ENCODE data around the gene KHDRBS2. TPM values are rescaled to one million over a fixed set of nuclear protein-coding genes. Genes with fewer than 3 reads are reported as not detected.

Gene KHDRBS2
- not detected in 2 replicates for total RNA-seq

- DNase-seq (ENCODE audit: low read depth) = no peak
- H3K4me3 ChIP-seq (ENCODE audit: low read depth, low read length) = no peak within 1 kb of the TSS
- TF ChIP-seq, protein P1, sequence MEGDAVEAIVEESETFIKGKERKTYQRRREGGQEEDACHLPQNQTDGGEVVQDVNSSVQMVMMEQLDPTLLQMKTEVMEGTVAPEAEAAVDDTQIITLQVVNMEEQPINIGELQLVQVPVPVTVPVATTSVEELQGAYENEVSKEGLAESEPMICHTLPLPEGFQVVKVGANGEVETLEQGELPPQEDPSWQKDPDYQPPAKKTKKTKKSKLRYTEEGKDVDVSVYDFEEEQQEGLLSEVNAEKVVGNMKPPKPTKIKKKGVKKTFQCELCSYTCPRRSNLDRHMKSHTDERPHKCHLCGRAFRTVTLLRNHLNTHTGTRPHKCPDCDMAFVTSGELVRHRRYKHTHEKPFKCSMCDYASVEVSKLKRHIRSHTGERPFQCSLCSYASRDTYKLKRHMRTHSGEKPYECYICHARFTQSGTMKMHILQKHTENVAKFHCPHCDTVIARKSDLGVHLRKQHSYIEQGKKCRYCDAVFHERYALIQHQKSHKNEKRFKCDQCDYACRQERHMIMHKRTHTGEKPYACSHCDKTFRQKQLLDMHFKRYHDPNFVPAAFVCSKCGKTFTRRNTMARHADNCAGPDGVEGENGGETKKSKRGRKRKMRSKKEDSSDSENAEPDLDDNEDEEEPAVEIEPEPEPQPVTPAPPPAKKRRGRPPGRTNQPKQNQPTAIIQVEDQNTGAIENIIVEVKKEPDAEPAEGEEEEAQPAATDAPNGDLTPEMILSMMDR (IDR thresholded peaks at IDR 0.05; ENCODE audit: insufficient read depth, low read depth, low read length) = no peak
Measured at GRCh38 chr6:62285612-62286469, at the start of gene KHDRBS2. KHDRBS2 (minus strand) TSS chr6:62286225.

- H3K4me3 ChIP-seq (ENCODE audit: low read depth, low read length) = no peak overlapping the region
- no peak for DNase-seq (ENCODE audit: low read depth)
- TF ChIP-seq, protein P1 (IDR thresholded peaks at IDR 0.05; ENCODE audit: insufficient read depth, low read depth, low read length) = no peak
Measured at GRCh38 chr6:62328607-62329006, 42.6 kb upstream of the KHDRBS2 start.

DNA sequence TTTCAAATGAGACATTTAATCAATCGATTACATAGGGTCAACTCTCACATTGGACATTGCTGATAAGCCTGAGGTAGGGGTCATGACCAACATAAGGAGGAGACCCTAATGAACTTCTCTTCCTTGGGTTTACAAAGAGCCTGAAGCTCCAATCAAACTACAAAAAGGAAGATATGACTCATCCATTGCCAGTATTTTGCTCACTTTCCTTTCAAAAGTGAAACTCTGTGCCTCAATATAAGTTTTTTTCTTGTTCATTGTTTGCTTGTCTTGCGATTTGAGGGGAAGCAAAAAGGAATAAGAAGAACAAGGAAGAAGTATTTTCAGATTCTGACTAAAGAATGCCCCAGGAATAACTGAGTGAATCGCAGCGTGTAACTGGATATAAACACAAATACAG lies 38.8 kb upstream of the KHDRBS2 start:
- no peak overlapping the region for H3K4me3 ChIP-seq (ENCODE audit: low read depth, low read length)
- DNase-seq (ENCODE audit: low read depth) = no peak
- TF ChIP-seq, protein P1 (IDR thresholded peaks at IDR 0.05; ENCODE audit: insufficient read depth, low read depth, low read length) = no peak

GRCh38 chr6:62323818-62324431 lies 37.9 kb upstream of the KHDRBS2 start:
- TF ChIP-seq, protein P1 (IDR thresholded peaks at IDR 0.05; ENCODE audit: insufficient read depth, low read depth, low read length) = no peak
- H3K4me3 ChIP-seq (ENCODE audit: low read depth, low read length) = no peak overlapping the region

DNA sequence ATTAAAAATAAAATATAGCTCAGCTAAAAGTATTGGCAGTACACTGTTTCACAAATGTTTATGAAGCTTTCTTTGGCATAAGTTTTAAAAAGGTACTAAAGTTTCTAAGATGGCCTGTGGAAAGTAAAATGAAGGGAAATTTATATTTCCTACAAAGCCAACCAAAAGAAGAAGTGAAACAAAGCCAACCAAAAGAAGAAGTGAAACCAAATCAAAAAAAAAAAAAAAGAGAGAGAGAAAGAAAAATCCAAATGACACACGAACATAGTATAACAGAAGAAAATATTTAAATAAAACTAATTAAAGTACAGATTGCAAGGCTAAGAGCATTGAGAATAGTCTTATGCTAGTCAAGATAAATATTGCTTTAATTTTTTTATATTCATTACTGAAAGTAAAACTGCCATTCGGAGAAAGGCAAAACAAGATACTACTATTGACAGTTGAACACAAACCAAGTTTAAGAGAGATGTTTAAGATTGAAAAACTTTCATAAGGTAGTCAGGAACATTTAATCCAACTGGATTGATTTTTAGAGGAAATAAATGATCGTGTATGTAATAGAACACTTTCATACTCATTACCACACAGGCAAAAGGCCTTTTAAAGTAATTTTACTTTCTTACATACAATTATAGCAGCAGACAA lies 12.8 kb upstream of the KHDRBS2 start:
- no peak for DNase-seq (ENCODE audit: low read depth)
- no peak overlapping the region for H3K4me3 ChIP-seq (ENCODE audit: low read depth, low read length)
- TF ChIP-seq, protein P1 (IDR thresholded peaks at IDR 0.05; ENCODE audit: insufficient read depth, low read depth, low read length) = no peak

More at GRCh38 chr6:62323818-62324431, 37.9 kb upstream of the KHDRBS2 start:
- DNase-seq (ENCODE audit: low read depth) = no peak

DNA sequence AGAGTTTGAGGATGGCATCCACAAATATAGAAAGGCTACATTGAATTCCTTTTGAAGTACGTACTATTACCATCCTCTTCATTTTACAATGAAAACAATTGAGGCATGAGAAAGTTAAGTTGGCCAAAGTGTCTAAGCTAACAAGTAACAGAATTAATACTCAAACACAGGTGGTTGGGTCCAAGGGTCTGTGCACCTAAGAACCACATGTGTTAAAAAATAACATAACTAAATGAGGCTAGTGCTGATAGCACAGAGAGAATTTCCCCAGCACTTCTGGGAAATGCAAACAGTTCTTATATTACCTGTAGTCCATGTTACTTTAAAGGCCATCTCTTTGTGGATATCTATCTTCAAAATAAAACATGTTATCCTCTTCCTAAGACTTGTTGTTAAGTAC lies 10.5 kb upstream of the KHDRBS2 start:
- DNase-seq (ENCODE audit: low read depth) = no peak
- no peak overlapping the region for H3K4me3 ChIP-seq (ENCODE audit: low read depth, low read length)
- TF ChIP-seq, protein P1 (IDR thresholded peaks at IDR 0.05; ENCODE audit: insufficient read depth, low read depth, low read length) = no peak
